Natural killer cell (primary cell): ENCODE results near the gene BOLA1. TPM values are rescaled to one million over a fixed set of nuclear protein-coding genes. Genes with fewer than 3 reads are reported as not detected.

Source experiments
- ATAC-seq, 3 donors: fragments of 150-1000 bp in 2 of 3; fragments of 200-7000 bp in 1 of 3; cut with Tn5 transposase; 1 replicate in 1 of 3; 2 replicates in 2 of 3; pipeline ENCODE4 v1.10.0; 2021; ENCODE audit warnings: mild to moderate bottlenecking in 2 of 3, moderate library complexity in 2 of 3
- DNase-seq, 2 donors: peaks; one replicate each; pipeline versions ENCODE4 v3.0.0 to v3.0.0-alpha.2; 2013 to 2021; ENCODE audit warnings: mixed read lengths in 1 of 2
- H3K27ac ChIP-seq: one replicate; pipeline ENCODE4 v1.5.1; 2013; ENCODE audit warnings: mild to moderate bottlenecking, low read length
- H3K27me3 ChIP-seq: one replicate; pipeline ENCODE4 v1.6.1; 2013; ENCODE audit warnings: low read length; ENCODE audit not compliant: control insufficient read depth, insufficient read depth
- H3K36me3 ChIP-seq: one replicate; pipeline ENCODE4 v1.6.1; 2013; ENCODE audit warnings: low read length; ENCODE audit not compliant: control insufficient read depth, insufficient read depth
- H3K4me1 ChIP-seq: one replicate; pipeline ENCODE4 v1.6.1; 2013; ENCODE audit warnings: low read length; ENCODE audit not compliant: control insufficient read depth, insufficient read depth
- H3K4me3 ChIP-seq: one replicate; pipeline ENCODE4 v1.5.1; 2013; ENCODE audit warnings: low read length
- H3K9me3 ChIP-seq: one replicate; pipeline ENCODE4 v1.6.1; 2013; ENCODE audit warnings: low read length; ENCODE audit not compliant: control insufficient read depth, insufficient read depth
- H3K27ac Mint-ChIP-seq, 2 donors: one replicate each; pipeline ENCODE4 v1.8.0; 2022; ENCODE audit warnings: mild to moderate bottlenecking in 2 of 2, mixed read lengths in 2 of 2, moderate library complexity in 1 of 2
- H3K27me3 Mint-ChIP-seq, 2 donors: one replicate each; pipeline ENCODE4 v1.8.0; 2022; ENCODE audit warnings: low read depth in 2 of 2, mixed read lengths in 2 of 2
- H3K36me3 Mint-ChIP-seq: one replicate; pipeline ENCODE4 v1.8.0; 2022; ENCODE audit warnings: mixed read lengths
- H3K4me1 Mint-ChIP-seq, 2 donors: one replicate each; pipeline ENCODE4 v1.8.0; 2022; ENCODE audit warnings: mixed read lengths in 2 of 2
- H3K4me3 Mint-ChIP-seq: one replicate; pipeline ENCODE4 v1.8.0; 2022; ENCODE audit warnings: mild to moderate bottlenecking, moderate library complexity, mixed read lengths
- H3K9me3 Mint-ChIP-seq, 2 donors: one replicate each; pipeline ENCODE4 v1.8.0; 2022; ENCODE audit warnings: mixed read lengths in 2 of 2
- WGBS: methylation state at CpG from one replicate; pipeline ENCODE4 v1.1.7; 2013; ENCODE audit warnings: missing lambda C conversion rate; ENCODE audit not compliant: insufficient coverage; 5-methylcytosine and 5-hydroxymethylcytosine counted together
- intact Hi-C: fragments of 100-400 bp; cut with micrococcal nuclease; formaldehyde crosslinking; loops from one replicate; pipeline ENCODE4 v1.14.2; 2022
- total RNA-seq, 4 donors: library from RNA; stranded (reverse); fragments of 120-200 nt in 1 of 4; gene quantifications; one replicate each; pipeline versions ENCODE4 v1.2.3 to v1.2.4, GENCODE V29; 2013 to 2022
- TF ChIP-seq, protein P1 (sequence below): fragments of 200-600 bp; IDR thresholded peaks from one replicate; pipeline ENCODE4 v1.8.0; 2022; ENCODE audit warnings: antibody characterized with exemption

The BOLA1 gene
- total RNA-seq, 3 donors from 2014 or later (not counting 1 experiment from before 2014, with no cell fraction given), result 7.0 to 8.3 (median 7.9) TPM

GRCh38 chr1:149926296-149926695, 26.9 kb downstream of the BOLA1 start:
- H3K4me3 Mint-ChIP-seq, result peak overlapping the region; percentile 98
- Histone ChIP-seq H3K27me3 (no peaks in the 10 kb centered on the region), H3K36me3 (peaks cover 49% of the 10 kb centered on the region), H3K4me1 (peaks cover 33% of the 10 kb centered on the region), H3K9me3 (no peaks in the 10 kb centered on the region), H3K27ac (no peak overlapping the region), H3K4me3 (no peak overlapping the region)
- H3K27ac Mint-ChIP-seq, result peak overlapping the region; percentile 96 to 98
- no peaks in the 10 kb centered on the region for H3K27me3 Mint-ChIP-seq
- no peak for DNase-seq
- H3K36me3 Mint-ChIP-seq, result peaks cover 25% of the 10 kb centered on the region
- 98% methylated on average over 9 of the region's 9 CpGs for WGBS
- H3K4me1 Mint-ChIP-seq, result peaks cover 44 to 57% of the 10 kb centered on the region in 2 donors
- H3K9me3 Mint-ChIP-seq, result no peaks in the 10 kb centered on the region
- TF ChIP-seq, protein P1, sequence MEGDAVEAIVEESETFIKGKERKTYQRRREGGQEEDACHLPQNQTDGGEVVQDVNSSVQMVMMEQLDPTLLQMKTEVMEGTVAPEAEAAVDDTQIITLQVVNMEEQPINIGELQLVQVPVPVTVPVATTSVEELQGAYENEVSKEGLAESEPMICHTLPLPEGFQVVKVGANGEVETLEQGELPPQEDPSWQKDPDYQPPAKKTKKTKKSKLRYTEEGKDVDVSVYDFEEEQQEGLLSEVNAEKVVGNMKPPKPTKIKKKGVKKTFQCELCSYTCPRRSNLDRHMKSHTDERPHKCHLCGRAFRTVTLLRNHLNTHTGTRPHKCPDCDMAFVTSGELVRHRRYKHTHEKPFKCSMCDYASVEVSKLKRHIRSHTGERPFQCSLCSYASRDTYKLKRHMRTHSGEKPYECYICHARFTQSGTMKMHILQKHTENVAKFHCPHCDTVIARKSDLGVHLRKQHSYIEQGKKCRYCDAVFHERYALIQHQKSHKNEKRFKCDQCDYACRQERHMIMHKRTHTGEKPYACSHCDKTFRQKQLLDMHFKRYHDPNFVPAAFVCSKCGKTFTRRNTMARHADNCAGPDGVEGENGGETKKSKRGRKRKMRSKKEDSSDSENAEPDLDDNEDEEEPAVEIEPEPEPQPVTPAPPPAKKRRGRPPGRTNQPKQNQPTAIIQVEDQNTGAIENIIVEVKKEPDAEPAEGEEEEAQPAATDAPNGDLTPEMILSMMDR, result no peak
- no peak for ATAC-seq
- intact Hi-C loops, result no loop called here

DNA sequence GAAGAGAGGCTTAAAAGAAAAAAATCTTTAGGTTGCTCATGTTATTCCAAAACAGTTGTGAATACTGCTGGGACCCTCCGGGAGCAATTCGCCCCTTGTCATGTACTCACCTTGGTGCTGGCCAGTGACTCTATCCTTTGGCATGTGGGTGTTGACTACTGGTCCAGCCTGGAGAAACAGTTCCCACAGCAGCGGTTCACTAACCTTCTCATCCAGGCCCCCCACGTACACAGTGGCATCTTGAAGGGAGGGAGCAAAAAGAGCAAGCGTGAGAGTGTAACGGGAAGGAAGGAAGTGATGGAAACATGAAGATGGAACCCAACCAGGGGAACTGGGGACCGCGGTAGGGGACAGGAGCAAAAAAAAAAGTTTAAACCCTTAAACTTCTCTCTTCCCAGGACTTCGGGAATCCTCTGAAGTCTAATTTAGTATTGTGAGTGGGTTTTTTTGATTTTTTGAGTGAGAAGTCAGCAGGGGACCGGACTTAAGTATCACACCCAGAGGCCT, 27.7 kb downstream of the BOLA1 start:
- H3K4me1 ChIP-seq, result peaks cover 33% of the 10 kb centered on the region
- H3K27ac ChIP-seq, result peak overlapping the region; percentile 99
- H3K9me3 Mint-ChIP-seq, result no peaks in the 10 kb centered on the region
- 9% methylated on average over 6 of the region's 10 CpGs for WGBS
- H3K4me3 Mint-ChIP-seq, result peak overlapping the region; percentile 98
- ATAC-seq, result no peak
- TF ChIP-seq, protein P1, result no peak
- H3K27ac Mint-ChIP-seq, result peak overlapping the region; percentile 96 to 98
- intact Hi-C loops, result loop anchor here (1.0 kb wide), 1 partner anchor 39 kb away; no protein-coding TSS in a partner anchor
- H3K4me3 ChIP-seq, result peak overlapping the region; percentile 99
- peaks cover 25% of the 10 kb centered on the region for H3K36me3 Mint-ChIP-seq
- DNase-seq, result no peak
- H3K27me3 Mint-ChIP-seq, result peaks cover 6% of the 10 kb centered on the region in 2 donors
- no peaks in the 10 kb centered on the region for H3K27me3 ChIP-seq
- H3K9me3 ChIP-seq, result no peaks in the 10 kb centered on the region
- peaks cover 44 to 57% of the 10 kb centered on the region in 2 donors for H3K4me1 Mint-ChIP-seq
- peaks cover 45% of the 10 kb centered on the region for H3K36me3 ChIP-seq

DNA sequence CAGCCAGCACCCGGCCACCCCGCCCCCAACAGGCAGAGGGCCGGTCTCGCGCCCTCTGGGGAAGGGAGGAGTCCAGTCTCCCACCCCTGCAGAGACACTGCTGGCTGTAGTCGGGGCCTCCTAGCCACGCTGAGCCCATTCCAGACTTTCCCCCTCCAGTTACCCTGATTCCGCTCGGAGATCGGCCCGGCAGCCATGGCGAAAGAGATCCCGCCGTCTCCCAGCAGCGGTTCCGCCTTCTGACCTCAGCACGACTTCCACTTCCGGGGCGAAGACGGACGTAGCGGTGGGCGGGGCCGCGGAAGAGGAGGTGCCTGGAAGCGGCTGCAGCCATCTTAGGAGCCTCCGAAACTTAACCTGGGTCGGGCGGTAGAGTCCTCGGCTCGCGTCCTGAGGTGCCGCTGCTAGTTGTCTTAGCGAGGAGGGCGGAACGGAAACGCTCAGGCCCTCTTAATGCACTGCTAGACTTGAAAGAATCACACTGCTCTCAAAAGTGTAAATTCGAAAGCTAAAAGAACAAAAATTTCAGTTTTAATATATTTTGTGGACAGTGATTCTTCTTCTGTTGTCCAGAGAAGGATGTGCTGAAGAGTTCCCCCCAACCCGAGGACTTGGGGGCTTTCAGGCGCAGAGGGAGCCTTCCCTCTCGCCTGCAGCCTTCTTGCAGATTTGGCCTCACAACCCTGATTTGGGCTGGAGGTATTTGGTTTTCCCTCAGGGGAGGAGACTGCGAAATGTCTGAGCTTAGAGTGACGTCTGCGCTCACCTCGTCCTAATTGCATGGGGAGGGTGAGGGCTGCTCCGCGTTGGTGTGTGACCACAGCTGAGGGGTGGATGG, 28.4 kb downstream of the BOLA1 start, which contains the start of gene SF3B4:
SF3B4 (minus strand) TSS at position 241 of the 838 bp plus-strand sequence; CDS start at position 197, 44 bp downstream.
- H3K27ac Mint-ChIP-seq, result peak within 1 kb of the TSS; percentile 96 to 98
- TF ChIP-seq, protein P1, result no peak

More for the DNA sequence above, 28.4 kb downstream of the BOLA1 start, which contains the start of gene SF3B4:
- DNase-seq (peak; percentile 96 to 98), ATAC-seq (peak; percentile 93 to 98 (median 94))
- peaks cover 39% of the 10 kb centered on the region for H3K36me3 ChIP-seq
- H3K9me3 ChIP-seq, result no peaks in the 10 kb centered on the region
- peak within 1 kb of the TSS; percentile 99 for H3K27ac ChIP-seq
- Mint-ChIP-seq H3K4me3 (peak within 1 kb of the TSS; percentile 98), H3K9me3 (no peaks in the 10 kb centered on the region), H3K4me1 (peaks cover 44 to 57% of the 10 kb centered on the region in 2 donors), H3K36me3 (peaks cover 25% of the 10 kb centered on the region), H3K27me3 (peaks cover 6% of the 10 kb centered on the region in 2 donors)
- peaks cover 33% of the 10 kb centered on the region for H3K4me1 ChIP-seq
- H3K27me3 ChIP-seq, result no peaks in the 10 kb centered on the region
- peak within 1 kb of the TSS; percentile 99 for H3K4me3 ChIP-seq
- intact Hi-C loops, result loop anchor here (1.0 kb wide), 1 partner anchor 39 kb away; no protein-coding TSS in a partner anchor
- under 1% methylated on average over 47 of the region's 47 CpGs for WGBS
